ENCODE data around the gene TMEM200C.
A peak's percentile ranks its signal among the peaks of the same experiment; 100 is the strongest.
"Not testable (repeated sequence)": the region's sequence is repeated elsewhere in the genome, so short reads cannot be mapped to it uniquely, and the experiment has no call there.

The TMEM200C gene

DNA sequence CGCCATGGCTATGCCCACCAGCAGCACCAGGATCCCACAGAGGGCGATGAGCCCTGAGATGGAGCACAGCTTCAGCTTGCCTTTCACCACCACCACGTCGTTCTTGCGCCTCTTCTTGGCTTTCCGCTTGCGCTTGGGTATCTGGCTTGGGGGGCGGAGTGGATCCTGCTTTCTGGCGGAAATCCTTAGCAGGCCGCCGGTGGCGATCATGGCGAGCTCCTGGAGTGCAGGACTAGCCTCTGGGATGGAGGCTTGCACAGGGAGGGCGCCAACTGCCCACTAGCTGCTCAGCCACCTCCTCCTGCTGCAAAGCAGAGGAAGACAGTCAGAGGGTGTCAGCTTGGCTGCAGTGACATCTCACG, 3.5 kb downstream of the TMEM200C start:
- DNase-seq, result no peak

DNA sequence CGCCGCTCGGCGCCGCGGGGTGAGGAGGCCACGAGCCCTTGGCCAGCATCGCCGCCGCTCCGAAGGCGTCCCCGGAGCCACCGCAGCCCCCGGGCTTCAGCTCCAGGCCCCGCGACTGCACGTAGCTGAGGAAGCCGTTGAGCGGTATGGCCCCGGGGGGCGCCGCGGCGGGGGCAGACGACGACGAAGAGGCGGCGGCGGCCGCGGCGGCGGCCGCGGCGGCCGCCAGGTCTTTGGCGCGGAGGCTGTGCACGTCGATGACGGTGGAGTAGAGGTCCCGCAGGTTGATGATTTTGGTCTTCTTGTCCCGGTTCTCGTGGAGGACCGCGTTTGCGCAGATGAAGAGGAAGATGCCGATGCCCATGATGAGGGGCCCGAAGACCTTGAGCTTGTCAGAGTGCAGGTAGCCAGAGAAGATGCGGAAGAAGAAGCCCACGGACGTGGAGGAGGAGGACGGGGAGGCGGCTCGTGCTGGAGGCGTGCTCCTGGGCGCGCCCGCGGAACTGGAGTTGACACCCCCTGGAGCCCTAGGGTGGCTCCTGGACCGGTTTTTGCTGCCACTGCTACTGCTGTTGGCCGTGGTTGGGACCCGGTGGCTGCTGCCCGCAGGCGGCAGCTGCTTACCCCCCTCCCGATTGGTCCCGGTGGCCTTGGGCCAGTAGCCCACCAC, 4.0 kb downstream of the TMEM200C start:
- no peak for DNase-seq

DNA sequence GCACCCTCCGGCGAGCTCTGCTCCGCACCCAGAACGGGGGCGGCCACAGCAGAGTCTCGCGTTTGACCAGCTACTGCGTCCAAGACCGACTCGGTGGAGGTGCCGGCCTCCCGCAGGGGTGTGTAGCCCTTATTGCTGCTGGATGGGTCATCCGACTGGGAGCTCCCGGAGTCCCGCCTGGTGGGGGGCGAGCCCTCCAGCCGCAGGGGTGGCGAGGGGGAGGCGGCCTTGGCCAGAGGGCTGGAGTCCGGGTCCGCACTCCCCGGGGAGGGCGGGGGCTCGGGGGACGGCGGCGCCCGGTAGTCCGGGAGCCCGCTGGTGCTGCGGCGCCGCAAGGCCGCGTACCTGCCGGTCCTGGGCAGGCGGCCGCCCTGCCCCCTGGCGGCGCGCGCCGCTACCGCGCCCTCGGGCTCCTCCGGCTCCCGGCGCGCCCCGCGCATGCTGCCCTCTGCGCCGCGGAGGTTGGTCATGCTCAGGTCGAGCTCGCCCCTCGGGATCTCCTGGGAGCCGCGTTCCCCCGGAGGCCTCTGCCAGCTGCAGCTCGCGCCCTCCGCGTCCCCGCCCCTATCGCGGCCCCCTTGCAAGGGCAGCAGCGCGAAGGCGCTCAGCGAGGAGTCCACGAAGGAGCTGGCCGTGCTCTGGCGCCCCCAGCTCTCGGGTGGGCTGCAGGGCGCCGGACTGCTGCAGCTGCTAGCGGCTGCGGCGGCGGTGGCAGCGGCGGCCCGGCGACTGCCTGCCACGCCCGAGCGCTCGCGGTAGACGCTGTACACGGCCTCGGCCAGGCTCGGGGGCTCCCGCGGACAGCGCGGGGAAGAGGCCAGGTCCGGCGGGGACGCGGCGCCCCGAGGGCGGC, 4.8 kb downstream of the TMEM200C start:
- peak; percentile 11 to 22 for DNase-seq

DNA sequence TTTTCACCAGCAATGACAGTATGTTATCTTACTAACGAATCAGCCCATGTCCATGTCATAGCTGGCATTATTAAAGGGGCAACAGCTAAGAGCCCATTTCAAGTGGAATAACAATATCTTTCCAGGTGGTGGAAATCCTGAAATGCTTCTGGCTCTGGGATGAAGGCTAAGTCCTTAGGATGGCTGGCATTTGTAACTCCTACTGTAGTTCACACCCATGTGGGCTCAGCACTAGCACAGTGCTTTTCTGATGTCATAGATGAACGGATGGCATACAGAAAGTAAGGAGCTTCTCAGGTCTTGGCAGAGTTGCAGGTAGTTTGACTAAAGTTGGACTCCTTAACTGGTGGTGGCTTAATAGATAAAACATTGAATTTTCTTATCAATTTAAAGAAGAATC, 10.0 kb downstream of the TMEM200C start:
- DNase-seq, result no peak

DNA sequence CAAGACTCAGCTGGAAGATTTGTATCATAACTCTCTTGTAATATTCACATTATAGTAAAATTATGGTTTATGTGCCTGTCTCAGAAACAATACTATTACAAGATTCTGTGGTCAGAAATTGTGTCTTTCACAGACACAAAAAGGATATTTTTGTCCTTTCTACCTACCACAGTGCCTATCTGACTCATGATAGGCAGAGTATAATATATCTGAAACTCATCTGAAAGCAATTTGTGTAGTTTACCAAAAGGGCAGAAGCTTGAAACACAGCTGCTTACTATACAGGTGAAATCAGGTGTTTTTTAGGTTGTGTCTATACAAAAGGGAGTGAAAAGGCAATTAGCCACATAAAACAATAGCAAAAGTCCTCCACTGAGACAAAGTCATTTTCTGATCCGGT, 10.9 kb downstream of the TMEM200C start:
- DNase-seq, result no peak

DNA sequence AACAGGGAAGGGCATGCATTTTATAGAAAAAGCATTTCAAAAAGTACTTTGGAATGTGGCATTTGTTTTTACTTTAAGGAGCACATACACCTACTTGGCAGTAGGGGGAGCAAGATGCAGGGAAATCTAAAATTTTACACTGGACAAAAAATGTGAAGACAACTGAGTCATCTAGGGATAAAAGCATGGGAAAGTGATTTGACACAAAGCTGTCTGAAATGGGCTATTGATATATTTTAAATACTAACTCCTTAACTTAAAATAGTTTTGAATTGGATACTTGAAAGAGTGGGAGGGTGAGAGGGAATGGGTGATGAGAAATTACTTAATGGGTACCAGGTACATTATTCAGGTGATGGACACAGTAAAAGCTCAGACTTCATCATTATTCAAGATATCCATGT, 15.8 kb downstream of the TMEM200C start:
- peak; percentile 10 to 33 for DNase-seq

DNA sequence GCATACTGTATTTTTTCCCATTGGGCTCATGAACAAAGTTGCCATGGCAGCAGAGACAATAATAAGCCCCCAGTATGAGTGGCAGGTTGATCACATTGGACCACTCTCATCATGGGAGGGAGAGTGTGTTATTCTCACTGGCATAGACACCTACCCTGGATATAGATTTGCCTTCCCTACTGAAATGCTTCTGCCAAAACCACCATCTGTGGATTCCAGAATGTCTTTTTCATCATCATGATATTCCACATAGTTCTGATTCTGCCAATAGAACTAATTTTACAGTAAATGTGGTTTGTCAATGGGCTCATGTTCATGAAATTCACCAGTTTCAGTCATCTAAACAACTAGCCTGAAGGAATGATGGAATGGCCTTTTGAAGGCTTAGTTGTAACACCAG, 18.4 kb downstream of the TMEM200C start:
- no peak for DNase-seq

DNA sequence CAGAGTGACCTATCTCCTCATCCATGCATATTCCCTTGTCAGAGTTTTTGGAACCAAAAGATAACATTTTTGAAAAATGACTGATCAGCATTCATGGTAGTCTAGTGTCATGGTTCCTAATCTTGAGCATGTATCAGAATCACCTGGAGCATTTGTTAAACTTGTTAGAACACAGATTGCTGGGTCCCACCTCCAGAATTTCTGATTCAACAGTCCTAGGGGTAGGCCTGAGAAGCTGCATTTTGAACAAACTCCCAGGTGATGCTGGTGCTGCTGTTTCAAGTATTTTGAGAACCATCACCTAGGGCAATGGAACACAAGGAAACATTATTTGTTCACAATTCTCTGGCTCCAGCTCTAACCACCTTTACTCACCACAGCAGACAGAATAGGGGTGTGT, 21.0 kb downstream of the TMEM200C start:
- no peak for DNase-seq

DNA sequence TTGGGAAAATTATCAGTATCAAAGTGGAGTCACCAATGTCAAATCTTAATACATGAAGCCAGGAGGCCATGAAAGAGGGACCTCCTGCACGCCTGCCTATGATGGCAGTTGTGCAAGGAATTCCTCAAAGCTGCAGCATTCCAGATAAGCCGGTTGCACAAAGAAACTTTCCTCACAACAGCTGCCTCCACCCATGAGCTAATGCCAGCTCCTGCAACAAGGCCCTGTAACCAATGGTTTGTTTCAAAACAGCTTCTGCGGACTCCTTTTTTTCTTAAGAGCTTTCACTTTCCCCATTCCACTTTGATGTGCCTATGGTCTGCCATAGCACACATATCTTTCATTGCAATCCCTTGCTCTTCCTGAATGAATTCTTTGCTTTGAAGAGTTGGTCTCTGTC, 22.4 kb downstream of the TMEM200C start:
- DNase-seq, result no peak

DNA sequence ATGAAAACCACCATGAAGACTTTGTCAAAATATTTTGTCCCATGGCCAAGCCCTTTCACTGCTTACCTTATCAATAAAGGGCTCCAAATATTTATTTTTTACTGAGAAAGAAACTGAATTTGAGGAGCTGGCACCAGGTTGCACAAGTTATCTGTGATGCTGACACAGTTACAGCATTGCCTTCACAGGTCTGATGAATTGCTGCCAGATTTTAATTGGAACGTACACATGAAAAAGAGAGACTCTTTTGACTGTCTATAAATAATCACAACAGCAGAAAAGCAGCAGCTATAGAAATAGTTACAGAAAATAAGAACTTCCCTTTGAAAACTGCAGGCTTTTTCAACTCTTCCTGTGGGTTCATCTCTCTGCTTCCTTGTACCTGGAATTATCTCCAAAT, 23.9 kb downstream of the TMEM200C start:
- no peak for DNase-seq

DNA sequence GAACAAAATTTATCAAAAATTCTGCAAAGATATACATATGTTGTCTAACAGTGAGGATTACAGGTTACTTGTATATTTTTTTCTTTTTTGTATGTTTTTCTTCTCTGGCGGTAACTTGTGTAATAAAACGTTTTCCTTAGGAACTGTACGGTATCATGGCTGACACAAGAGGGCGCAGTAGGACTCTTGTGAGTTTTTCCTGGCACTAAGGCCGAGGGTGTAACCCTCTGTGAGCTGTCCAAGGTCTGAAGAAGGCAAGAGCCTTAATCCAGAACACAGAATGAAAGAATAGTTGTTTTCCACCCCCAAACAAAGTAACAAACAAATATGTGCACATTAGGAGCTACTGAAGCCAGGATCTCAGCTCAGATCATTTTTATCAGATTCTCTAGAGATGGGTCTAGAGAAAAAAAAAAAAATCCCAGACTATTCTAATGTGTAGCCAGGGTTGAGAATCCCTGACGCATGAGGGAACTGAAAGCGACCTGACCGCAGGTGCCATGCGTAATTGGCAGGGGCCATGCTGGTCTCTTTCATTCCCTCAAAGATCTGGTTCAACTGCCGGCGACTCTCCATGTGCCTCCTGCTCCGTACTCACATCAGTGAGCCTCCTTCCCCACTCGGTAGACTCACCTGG, 27.0 kb downstream of the TMEM200C start:
- DNase-seq, result peak; percentile 66 to 82

DNA sequence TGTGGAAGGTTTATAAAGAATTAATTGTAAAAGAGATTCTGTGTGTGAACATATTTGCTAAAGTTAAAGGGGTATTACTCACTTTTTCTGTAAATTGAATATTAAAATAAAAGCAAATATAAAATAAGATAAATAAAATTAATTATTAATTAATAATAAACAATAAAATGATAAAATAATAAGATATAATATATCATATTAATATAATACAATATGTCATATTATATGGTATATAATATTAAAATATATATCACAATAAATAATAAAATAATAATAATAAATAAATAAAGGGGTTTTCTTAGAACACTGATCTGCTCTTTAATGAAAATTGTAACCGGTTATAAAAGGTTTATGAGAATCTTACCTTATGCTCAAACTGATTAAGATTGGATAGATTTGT, 29.8 kb downstream of the TMEM200C start:
- no peak for DNase-seq

DNA sequence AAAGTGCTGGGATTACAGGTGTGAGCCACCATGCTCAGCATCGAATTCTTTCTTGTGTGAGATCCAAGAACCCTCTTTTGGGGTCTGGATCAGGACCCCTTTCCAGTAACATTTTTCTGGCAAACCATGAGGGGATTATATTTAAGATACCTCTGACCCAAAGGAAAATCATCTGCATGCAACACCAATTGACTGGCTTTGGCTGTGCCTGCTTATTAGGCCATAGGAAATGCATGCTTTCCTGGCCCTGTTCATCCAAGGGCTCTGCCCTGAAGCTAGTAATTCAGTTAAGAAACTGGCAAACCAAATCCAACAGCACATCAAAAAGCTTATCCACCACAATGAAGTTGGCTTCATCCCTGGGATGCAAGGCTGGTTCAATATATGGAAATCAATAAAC, 33.2 kb downstream of the TMEM200C start:
- DNase-seq, result not testable (repeated sequence)

DNA sequence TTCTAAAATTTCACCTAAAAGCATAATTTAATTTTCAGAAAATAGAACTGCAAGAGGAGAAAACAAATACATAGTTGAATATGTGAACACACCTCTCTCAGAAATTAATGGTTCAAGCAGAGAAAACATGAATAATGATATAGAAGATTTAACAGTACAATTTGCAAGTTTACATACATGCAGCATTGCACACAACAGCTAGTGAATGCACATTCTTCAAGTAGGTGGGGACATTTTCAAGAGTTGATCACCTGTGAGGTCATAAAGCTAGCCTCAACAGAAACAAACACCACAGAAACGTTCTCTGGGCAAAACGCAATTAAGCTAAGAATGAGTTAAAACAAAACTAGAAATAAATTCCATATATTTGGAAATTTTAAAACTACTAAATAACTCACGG, 38.1 kb downstream of the TMEM200C start:
- no peak for DNase-seq

DNA sequence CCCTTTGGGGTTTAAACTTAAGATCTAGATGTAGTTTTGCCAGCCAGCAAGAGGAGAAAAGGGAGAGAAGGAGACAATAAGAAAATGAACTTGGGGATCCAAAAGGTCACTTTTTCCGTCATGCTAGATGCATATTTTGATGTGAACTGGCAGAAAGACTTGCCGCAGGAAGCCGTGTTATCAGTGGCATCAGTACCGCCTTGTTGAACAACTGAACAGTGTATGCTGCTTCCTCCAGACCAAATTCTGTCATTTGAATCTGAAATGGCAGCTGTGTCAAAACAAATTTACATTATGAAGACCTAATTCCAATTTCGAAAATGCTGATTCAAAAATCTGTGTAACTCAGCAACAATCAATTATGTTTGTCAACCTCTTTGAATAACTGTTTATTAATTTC, 42.1 kb downstream of the TMEM200C start:
- DNase-seq, result no peak

DNA sequence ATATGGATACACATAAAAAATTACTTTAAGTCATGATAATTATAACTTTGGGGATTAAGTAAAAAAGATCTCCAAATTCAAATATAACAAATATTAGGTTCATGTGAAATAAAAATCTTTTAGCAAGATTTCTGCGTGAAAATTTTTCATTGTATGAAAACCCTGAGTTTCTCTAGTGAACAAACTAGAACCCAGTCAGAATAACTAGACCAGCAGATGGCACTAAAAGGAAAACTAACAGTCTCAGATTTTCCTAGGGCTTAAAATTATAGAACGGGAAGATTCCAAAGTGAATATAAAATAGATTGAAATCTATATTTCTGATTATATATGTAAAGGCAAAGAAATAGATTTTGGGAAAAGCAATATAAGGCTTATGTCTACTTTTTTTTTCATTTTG, 43.3 kb downstream of the TMEM200C start:
- DNase-seq, result no peak

DNA sequence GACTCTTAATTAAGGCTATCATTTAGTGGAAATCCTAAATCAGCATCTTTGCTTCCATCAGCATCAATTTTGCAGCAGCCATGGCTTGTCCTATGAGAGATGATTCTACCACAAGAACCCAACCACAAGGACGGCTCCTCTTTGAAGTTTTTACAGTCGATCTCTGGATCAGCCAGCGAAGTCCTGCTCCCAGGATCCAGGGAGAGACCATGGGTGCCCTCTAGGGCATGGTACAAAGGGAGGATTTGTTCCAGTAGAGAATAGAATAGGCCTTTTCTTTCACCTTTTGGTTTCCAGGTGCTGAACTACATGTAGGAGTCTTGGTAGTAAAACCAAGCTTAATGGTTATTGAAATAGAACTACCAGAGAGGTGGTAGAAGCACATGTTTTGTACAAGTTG, 52.7 kb downstream of the TMEM200C start:
- DNase-seq, result no peak

DNA sequence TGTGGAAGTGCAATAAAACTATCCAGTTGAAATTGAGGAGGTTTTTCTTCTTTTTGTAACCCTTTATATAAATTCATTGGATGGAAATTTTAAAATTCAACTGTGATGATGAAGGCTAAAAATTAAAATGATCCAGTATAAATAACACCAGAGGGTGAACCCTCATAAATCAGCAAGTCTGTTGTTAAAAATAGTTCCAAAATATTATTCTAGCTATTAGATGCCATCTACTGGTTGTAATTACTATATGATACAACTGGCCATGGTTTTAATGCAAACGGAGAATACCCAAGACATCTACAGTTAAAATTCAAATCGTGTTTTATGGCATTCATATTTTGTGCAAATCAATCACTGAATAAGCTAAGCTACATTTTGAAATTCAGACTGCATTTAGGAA, 53.8 kb downstream of the TMEM200C start:
- peak in 1 of 2 donors; percentile 4 for DNase-seq

DNA sequence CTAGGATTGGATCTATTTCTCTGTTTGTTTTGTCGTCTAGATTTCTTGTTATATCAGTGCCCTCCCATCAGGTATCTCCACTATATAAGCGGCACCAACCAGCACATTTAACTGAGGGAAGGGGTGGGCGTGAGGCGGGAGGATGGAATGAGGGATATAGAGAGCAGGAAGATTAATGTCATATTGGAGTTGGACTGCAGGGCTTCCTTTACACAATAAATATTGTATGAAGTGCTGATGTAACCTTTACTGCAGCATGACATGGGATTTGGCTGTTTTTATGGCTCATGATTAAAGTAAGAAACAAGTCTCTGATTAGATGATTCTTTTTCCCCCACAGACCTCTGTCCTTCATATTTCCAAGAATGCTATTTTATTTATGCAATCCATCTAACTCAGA, 54.8 kb downstream of the TMEM200C start:
- no peak for DNase-seq

DNA sequence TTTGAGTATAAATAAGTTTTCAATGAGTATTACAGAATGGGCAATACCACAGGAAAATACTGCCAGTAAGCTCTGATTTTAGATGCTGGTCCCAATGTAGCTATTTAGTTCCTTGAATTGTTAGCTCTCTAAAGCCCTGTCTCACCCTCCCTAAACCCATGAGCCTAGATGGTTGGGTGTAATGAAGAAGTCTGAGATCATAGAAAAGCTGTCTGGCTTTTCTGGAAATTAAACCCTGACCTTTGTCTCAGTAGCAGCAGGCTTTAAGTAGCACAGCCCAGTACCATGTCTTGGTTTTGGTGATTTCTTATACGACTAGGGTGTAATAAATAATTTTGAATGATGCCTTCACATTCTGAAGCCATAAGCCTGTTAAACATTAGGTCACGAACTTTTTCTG, 55.3 kb downstream of the TMEM200C start:
- no peak for DNase-seq

DNA sequence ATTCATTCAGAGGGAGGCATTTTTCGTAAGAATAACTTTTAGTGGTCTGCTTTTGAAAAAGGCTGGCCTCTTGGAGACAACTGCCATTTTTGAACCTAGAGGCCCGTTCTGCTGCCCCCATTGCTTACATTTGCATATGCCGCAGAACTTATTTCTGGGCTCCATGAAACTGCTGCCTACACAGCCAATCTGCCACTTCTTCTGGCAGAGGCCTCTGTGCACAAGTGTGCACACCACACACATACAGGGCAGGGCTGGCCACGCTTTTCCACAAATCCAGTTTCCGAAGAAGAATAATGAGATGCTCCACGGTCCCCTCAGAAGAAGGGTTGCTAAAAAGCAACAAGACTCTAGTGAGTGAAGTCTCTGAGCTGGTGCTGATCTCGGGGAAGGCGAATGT, 56.2 kb downstream of the TMEM200C start:
- no peak for DNase-seq

Data from inflammatory macrophage treated with lipopolysaccharide for 1 hour (primary cell).